HuH-7 (cell line): ENCODE results near the gene SESN3.

Source experiments
- DNase-seq: peaks from one replicate; pipeline ENCODE4 v3.0.0; 2011; ENCODE audit warnings: low spot score

SESN3 gene

DNA sequence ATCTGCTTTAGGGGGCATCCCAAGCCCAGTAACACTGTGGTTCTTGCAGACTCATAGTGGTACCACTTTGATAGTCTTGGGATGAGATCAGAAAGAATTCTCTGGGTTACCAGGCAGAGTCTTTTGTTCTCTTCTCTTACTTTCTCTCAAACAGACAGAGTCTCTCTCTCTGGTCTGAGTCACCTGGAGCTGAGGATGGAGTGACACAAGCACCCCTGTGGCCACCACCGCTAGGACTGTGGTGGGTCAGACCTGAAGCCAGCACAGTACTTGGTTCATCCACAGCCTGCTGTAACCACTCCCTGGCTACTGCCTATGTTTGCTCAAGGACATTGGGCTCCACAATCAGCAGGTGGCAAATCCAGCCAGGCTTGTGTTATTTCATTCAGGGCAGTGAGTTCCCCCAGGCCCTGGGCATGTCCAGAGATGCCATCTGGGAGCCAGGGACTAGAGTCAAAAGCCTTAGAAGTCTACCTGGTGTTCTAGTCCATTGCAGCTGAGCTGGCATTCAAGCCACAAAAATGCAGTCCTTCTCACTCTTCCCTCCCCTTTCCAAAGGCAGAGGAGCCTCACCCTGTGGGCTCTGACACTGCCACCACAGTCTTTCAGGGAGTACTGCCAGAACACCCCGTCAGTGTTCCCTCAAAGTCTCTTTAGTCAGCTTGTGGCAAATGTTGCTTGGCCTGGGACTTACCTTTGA, 111.5 kb downstream of the SESN3 start:
- DNase-seq: no peak

DNA sequence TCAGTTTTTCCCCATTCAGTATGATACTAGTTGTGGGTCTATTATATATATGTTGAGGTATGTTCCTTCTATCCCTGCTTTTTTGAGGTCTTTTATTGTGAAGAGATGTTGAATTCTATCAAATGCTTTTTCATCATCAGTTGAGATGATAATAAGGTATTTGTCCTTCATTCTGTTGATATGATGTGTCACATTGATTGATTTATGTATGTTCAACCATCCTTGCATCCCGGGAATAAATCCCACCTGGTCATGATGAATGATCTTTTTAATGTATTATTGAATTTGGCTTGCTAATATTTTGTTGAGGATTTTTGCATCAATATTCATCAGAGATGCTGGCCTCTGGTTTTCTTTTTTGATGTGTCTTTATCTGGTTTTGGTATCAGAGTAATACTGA, 115.4 kb downstream of the SESN3 start:
- DNase-seq: no peak
